ENCODE data around the gene AGR3.

The AGR3 gene

DNA sequence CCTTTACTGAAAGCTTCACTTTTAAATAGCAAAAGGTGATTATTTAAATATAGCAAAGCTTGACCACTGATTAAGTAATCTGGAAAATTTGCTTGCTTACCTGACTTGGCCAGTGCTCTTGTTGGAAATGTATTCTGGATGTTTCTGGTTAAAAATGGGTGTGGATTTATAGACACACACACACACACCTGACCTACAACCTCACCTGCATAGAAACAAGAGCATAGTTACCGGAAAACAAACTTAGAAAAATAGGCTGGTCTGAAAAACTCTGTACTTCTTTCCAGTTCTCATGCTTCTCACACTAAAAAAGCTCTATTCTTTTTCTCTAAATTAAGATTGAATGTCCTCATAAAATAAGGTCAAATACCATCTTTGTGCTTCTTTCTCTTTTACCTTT lies at the start of gene AGR3:
Gene AGR3, minus strand, starts transcription at position 140 of the 400 bp plus-strand sequence. CDS start 3,365 bp downstream, outside the sequence.
- Histone ChIP-seq H3K4me3 (ENCODE audit: low read depth, low read length) (no peak within 1 kb of the TSS), H3K4me1 (ENCODE audit: control insufficient read depth, insufficient read depth, low read length, unreplicated experiment) (no peaks in the 10 kb centered on the region), H2AFZ (ENCODE audit: low read length, unreplicated experiment) (no peak within 1 kb of the TSS), H3K79me2 (ENCODE audit: control insufficient read depth, insufficient read depth, low read length, unreplicated experiment) (no peaks in the 10 kb centered on the region), H3K36me3 (ENCODE audit: insufficient read depth, low read length) (no peaks in the 10 kb centered on the region), H3K27me3 (ENCODE audit: insufficient read depth, low read length) (no peaks in the 10 kb centered on the region), H3K27ac (ENCODE audit: low read depth, low read length) (no peak within 1 kb of the TSS)

DNA sequence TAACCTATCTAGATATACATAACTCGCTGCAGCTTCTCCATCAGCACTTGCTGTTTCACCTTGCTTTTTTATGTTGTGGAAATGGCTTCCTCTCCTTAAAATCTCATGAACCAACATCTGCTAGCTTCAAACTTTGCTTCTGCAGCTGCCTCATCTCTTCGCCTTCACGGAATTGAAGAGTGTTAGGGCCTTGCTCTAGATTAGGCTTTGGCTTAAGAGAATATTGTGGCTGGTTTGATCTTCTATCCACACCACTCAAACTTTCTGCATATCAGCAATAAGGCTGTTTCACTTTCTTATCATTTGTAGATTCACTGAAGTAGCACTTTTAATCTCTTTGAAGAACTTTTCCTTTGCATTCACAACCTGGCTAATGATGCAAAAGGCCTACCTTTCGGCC lies 49.2 kb upstream of the AGR3 start:
- Histone ChIP-seq H3K36me3 (ENCODE audit: insufficient read depth, low read length) (no peaks in the 10 kb centered on the region), H2AFZ (ENCODE audit: low read length, unreplicated experiment) (no peak overlapping the region), H3K27me3 (ENCODE audit: insufficient read depth, low read length) (no peaks in the 10 kb centered on the region), H3K4me1 (ENCODE audit: control insufficient read depth, insufficient read depth, low read length, unreplicated experiment) (peaks cover 6% of the 10 kb centered on the region), H3K79me2 (ENCODE audit: control insufficient read depth, insufficient read depth, low read length, unreplicated experiment) (no peaks in the 10 kb centered on the region), H3K4me3 (ENCODE audit: low read depth, low read length) (no peak overlapping the region), H3K27ac (ENCODE audit: low read depth, low read length) (no peak overlapping the region)

DNA sequence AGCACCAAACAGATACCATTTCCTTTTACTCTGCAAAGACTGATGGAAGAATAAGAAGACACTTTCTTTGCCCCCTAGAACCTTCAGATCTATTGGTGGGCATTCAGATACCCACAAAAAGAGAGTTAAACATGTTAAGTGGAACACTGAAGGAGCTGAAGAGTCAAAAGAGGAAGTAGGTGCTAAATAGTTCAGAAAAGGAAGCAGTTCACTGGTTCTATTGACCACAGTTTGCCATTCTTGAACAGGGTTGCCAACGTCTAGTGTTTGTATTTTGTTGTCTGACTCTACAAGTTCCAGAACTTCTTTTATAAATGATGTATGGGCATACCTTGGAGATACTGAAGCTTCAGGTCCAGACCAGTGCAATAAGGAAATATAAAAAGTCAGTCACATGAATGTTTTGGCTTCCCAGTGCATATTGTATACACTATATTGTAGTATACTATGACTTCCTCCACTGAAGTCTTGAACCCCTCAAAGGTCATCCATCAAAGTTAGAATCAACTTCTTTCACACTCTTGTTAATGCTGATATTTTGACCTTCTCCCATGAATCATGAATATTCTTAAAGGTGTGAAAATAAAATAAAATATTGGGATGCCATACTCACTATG lies 47.5 kb upstream of the AGR3 start:
- H3K79me2 ChIP-seq (ENCODE audit: control insufficient read depth, insufficient read depth, low read length, unreplicated experiment) = no peaks in the 10 kb centered on the region
- no peak overlapping the region for H3K4me3 ChIP-seq (ENCODE audit: low read depth, low read length)
- H3K27me3 ChIP-seq (ENCODE audit: insufficient read depth, low read length) = no peaks in the 10 kb centered on the region
- peaks cover 6% of the 10 kb centered on the region for H3K4me1 ChIP-seq (ENCODE audit: control insufficient read depth, insufficient read depth, low read length, unreplicated experiment)
- H3K27ac ChIP-seq (ENCODE audit: low read depth, low read length) = no peak overlapping the region
- H3K36me3 ChIP-seq (ENCODE audit: insufficient read depth, low read length) = no peaks in the 10 kb centered on the region
- no peak overlapping the region for H2AFZ ChIP-seq (ENCODE audit: low read length, unreplicated experiment)

DNA sequence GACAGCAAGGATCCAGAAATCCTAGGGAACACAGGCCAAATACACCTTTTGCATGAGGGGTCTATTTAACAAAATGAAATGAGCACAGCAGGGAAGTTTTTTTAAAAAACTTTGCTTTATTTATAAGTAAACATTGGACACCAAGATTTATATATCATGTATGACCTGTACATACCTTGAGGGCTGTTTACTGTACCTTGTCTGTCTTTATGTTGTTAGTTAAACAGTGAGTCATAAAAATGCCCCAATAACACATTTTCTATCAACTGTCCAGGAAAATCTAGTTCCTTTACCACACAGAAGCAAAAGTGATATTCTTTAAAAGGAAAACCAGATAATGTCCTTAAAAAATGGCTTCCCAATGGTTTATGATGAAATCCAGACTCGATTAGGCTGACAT lies 45.1 kb upstream of the AGR3 start:
- H3K4me3 ChIP-seq (ENCODE audit: low read depth, low read length) = no peak overlapping the region
- H3K4me1 ChIP-seq (ENCODE audit: control insufficient read depth, insufficient read depth, low read length, unreplicated experiment) = peaks cover 12% of the 10 kb centered on the region
- H3K79me2 ChIP-seq (ENCODE audit: control insufficient read depth, insufficient read depth, low read length, unreplicated experiment) = no peaks in the 10 kb centered on the region
- peak overlapping the region; percentile 76 for H2AFZ ChIP-seq (ENCODE audit: low read length, unreplicated experiment)
- no peaks in the 10 kb centered on the region for H3K27me3 ChIP-seq (ENCODE audit: insufficient read depth, low read length)
- no peaks in the 10 kb centered on the region for H3K36me3 ChIP-seq (ENCODE audit: insufficient read depth, low read length)
- H3K27ac ChIP-seq (ENCODE audit: low read depth, low read length) = no peak overlapping the region

DNA sequence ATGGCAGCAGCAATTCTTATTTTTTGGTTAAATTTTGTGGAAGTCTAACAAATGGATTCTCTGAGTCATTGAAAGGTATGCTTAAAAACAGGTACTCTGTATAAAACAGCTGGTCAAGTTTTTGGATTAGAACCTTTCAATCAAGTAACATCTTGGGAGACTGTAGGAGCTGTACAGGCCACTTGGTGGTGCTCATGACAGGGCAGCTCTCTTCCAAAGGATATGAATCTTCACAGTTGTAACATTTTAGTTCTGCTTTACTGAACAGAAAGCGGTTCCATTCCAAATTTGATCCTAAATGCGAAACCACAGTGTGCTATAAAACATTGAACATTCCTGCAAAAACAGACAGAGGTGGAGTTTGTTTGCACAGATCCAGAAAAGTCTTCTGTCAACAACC lies 44.5 kb upstream of the AGR3 start:
- H3K27ac ChIP-seq (ENCODE audit: low read depth, low read length) = no peak overlapping the region
- H2AFZ ChIP-seq (ENCODE audit: low read length, unreplicated experiment) = peak overlapping the region; percentile 76
- H3K4me1 ChIP-seq (ENCODE audit: control insufficient read depth, insufficient read depth, low read length, unreplicated experiment) = peaks cover 17% of the 10 kb centered on the region
- H3K4me3 ChIP-seq (ENCODE audit: low read depth, low read length) = no peak overlapping the region
- no peaks in the 10 kb centered on the region for H3K79me2 ChIP-seq (ENCODE audit: control insufficient read depth, insufficient read depth, low read length, unreplicated experiment)
- H3K36me3 ChIP-seq (ENCODE audit: insufficient read depth, low read length) = no peaks in the 10 kb centered on the region
- H3K27me3 ChIP-seq (ENCODE audit: insufficient read depth, low read length) = no peaks in the 10 kb centered on the region

DNA sequence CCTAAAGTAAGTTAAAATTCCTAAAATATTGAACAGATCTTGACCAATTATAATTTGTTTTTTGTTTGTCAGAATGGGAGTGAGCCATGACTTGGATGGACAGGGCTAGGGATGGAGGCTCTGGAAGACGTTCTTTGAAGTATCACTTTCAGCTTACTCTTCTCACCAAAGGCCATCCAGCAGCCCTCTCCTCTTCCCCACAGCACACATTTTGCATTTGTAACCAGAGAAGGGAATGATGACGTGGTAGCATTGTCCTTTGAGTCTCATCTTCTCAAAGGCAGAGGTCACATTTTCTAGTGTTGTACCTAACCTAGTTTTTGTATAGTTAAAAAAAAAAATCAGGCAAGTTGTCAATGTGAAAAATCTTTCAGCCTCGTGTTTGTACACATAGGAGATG lies 43.8 kb upstream of the AGR3 start:
- Histone ChIP-seq H3K4me1 (ENCODE audit: control insufficient read depth, insufficient read depth, low read length, unreplicated experiment) (peaks cover 17% of the 10 kb centered on the region), H3K79me2 (ENCODE audit: control insufficient read depth, insufficient read depth, low read length, unreplicated experiment) (no peaks in the 10 kb centered on the region), H3K4me3 (ENCODE audit: low read depth, low read length) (no peak overlapping the region), H2AFZ (ENCODE audit: low read length, unreplicated experiment) (no peak overlapping the region), H3K27ac (ENCODE audit: low read depth, low read length) (no peak overlapping the region), H3K36me3 (ENCODE audit: insufficient read depth, low read length) (no peaks in the 10 kb centered on the region), H3K27me3 (ENCODE audit: insufficient read depth, low read length) (no peaks in the 10 kb centered on the region)

DNA sequence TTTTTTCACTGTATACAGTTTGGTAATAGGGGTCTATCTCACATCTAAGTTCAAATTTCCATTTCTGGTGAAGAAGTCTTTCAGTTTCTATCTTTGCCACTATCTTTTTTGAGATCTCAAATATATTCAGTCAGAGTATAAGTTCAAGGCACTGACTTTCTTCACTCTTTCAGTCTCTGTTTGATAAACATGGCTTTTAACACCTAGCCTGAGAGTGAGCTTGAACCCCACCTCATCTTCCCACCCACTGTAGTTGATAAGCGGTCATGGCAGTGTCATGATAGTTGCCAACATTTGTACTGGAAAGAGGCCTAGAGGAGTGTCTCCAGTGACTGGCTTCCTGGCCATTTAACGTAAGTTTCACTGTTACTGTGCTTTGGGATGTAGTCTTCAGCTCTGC lies 41.2 kb upstream of the AGR3 start:
- H3K4me3 ChIP-seq (ENCODE audit: low read depth, low read length) = no peak overlapping the region
- no peaks in the 10 kb centered on the region for H3K79me2 ChIP-seq (ENCODE audit: control insufficient read depth, insufficient read depth, low read length, unreplicated experiment)
- no peaks in the 10 kb centered on the region for H3K27me3 ChIP-seq (ENCODE audit: insufficient read depth, low read length)
- no peaks in the 10 kb centered on the region for H3K36me3 ChIP-seq (ENCODE audit: insufficient read depth, low read length)
- H3K27ac ChIP-seq (ENCODE audit: low read depth, low read length) = no peak overlapping the region
- peaks cover 21% of the 10 kb centered on the region for H3K4me1 ChIP-seq (ENCODE audit: control insufficient read depth, insufficient read depth, low read length, unreplicated experiment)
- no peak overlapping the region for H2AFZ ChIP-seq (ENCODE audit: low read length, unreplicated experiment)

DNA sequence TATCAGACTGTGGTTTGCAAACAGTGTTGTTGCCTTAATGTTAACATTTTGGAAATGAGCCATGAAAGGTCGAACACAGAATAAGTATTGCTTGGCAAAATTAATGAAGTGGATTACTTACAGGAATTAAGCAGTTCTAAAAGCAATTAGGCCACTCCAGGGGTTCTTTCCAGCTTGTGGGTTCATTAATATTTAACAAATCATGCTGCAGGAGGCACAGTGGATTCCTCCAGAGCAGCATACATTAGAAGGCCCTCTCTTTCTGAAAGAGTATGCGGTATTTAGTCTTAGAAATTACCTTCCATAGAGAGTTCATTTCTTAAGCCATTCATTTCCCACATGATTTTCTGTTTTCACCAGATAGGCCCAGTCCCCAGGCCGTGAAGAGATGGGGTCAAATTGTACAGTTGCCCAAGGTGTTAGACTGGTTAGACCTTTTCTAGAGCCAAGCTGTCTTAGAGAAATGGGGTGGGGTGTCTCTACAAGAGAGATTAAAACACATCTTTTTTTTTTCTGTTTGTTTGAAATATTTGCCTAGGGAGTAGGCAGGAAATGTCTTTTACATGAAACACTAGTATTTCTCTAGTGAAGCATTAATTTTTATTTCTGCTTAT lies 40.0 kb upstream of the AGR3 start:
- no peaks in the 10 kb centered on the region for H3K27me3 ChIP-seq (ENCODE audit: insufficient read depth, low read length)
- no peak overlapping the region for H3K4me3 ChIP-seq (ENCODE audit: low read depth, low read length)
- H3K27ac ChIP-seq (ENCODE audit: low read depth, low read length) = 0 out of 2 replicates have a peak overlapping the region, but pooled peaks have one; percentile 11
- peak overlapping the region; percentile 94 for H2AFZ ChIP-seq (ENCODE audit: low read length, unreplicated experiment)
- no peaks in the 10 kb centered on the region for H3K79me2 ChIP-seq (ENCODE audit: control insufficient read depth, insufficient read depth, low read length, unreplicated experiment)
- no peaks in the 10 kb centered on the region for H3K36me3 ChIP-seq (ENCODE audit: insufficient read depth, low read length)
- peaks cover 20% of the 10 kb centered on the region for H3K4me1 ChIP-seq (ENCODE audit: control insufficient read depth, insufficient read depth, low read length, unreplicated experiment)

DNA sequence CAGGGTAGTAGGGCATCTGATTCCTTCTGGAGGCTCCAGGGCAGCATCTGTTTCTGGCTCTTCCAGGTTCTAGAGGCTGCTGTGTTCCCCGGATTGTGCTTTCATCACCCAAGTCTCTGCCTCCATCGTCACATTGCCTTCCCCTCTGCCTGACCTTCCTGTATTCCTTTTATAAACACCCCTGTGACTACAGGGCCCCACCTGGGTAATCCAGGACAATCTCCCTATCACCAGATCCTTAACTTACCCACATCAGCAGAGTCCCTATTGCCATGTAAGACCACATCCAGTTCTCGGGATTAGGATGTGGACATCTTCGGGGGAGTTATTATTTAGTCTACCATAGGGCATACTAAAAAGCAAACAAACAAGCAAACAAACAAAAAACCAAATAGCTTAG lies 39.4 kb upstream of the AGR3 start:
- Histone ChIP-seq H3K27me3 (ENCODE audit: insufficient read depth, low read length) (no peaks in the 10 kb centered on the region), H2AFZ (ENCODE audit: low read length, unreplicated experiment) (no peak overlapping the region), H3K79me2 (ENCODE audit: control insufficient read depth, insufficient read depth, low read length, unreplicated experiment) (no peaks in the 10 kb centered on the region), H3K4me1 (ENCODE audit: control insufficient read depth, insufficient read depth, low read length, unreplicated experiment) (peaks cover 22% of the 10 kb centered on the region), H3K4me3 (ENCODE audit: low read depth, low read length) (no peak overlapping the region), H3K27ac (ENCODE audit: low read depth, low read length) (no peak overlapping the region), H3K36me3 (ENCODE audit: insufficient read depth, low read length) (no peaks in the 10 kb centered on the region)

DNA sequence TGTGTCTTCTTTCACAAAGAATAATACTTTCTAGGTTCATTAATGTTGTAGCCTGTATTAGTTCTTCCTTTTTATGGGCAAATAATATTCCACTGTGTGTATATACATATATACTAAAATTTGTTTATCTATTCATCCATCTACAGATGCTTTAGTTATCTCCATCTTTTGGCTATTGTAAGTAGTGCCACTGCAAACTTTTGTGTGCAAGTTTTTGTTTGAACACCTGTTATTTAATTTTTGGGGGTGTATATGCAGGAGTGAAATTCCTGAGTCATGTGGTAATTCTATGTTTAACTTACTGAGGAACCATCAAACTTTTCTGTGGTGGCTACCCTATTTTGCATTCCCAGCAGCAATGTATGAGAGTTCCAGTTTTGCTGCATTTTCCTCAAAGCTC lies 37.7 kb upstream of the AGR3 start:
- no peaks in the 10 kb centered on the region for H3K79me2 ChIP-seq (ENCODE audit: control insufficient read depth, insufficient read depth, low read length, unreplicated experiment)
- no peak overlapping the region for H3K27ac ChIP-seq (ENCODE audit: low read depth, low read length)
- no peak overlapping the region for H2AFZ ChIP-seq (ENCODE audit: low read length, unreplicated experiment)
- H3K4me3 ChIP-seq (ENCODE audit: low read depth, low read length) = no peak overlapping the region
- no peaks in the 10 kb centered on the region for H3K27me3 ChIP-seq (ENCODE audit: insufficient read depth, low read length)
- H3K4me1 ChIP-seq (ENCODE audit: control insufficient read depth, insufficient read depth, low read length, unreplicated experiment) = peaks cover 37% of the 10 kb centered on the region
- H3K36me3 ChIP-seq (ENCODE audit: insufficient read depth, low read length) = no peaks in the 10 kb centered on the region

DNA sequence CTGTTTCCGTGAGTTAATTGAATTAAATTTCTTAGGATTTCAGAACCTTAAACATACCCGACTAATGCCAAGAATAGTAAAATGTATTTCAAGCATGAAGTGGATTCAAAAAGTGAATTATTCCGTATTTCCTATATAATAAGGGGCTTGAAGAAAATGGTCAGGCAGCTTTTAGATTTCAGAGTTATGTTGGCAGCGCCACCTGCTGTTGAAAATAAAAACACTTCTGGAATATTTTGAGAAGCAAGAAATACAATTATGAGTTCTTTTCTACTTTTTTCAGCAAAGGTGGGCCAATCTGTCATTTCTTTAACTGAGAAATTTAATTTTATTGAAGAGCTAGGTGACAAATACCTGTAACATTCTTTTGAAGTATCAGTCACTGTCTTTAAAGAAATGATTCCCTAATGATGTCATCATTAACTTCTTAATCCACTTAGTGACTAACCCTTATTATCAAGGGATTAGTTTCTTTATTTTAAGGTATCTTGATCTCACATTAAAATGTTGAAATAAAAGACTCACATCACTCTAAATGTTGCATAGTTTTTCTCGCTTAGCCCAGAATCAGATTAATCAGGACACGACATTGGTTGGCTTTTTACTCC lies 36.6 kb upstream of the AGR3 start:
- Histone ChIP-seq H3K4me3 (ENCODE audit: low read depth, low read length) (no peak overlapping the region), H3K79me2 (ENCODE audit: control insufficient read depth, insufficient read depth, low read length, unreplicated experiment) (no peaks in the 10 kb centered on the region), H2AFZ (ENCODE audit: low read length, unreplicated experiment) (no peak overlapping the region), H3K27me3 (ENCODE audit: insufficient read depth, low read length) (no peaks in the 10 kb centered on the region), H3K36me3 (ENCODE audit: insufficient read depth, low read length) (no peaks in the 10 kb centered on the region), H3K27ac (ENCODE audit: low read depth, low read length) (no peak overlapping the region), H3K4me1 (ENCODE audit: control insufficient read depth, insufficient read depth, low read length, unreplicated experiment) (peaks cover 37% of the 10 kb centered on the region)

All from ACC112 (cell line).